ENCODE measurements around the gene TMEM9.

TMEM9 gene

DNA sequence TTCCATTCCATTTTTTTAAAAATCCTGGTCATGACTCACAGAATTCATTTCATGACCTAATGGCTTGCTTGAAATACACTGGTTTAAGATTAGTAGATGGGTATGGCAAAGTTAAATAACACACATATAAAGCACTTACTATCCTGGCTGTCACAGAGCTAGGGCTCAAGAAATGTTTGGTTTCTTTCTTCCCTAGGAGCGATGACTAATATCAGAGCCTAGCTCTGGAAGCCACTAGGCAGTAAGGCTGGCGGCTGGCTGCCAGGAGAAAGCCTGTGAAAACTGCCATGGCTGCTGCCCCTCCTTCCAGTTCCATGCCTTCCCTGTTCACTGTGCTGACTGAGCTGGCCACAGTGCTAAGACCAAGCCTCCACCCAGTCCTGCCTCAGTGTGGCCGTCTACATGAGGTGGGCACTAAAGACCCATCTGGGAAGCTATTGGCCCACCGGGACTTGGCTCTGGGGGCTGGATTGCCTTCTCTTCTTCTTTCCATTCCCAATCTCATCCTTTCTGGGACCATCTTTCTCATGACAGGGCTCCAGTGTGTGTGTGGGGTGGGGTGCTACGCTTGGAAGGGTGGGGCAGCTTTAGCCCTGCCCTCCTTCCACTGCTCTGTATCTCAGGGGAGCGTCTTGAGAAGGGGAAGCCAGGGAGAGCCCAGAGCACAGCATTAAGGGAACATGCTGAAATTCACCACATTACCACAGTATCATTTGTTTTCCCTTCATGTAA, 16.5 kb downstream of the TMEM9 start:
- H3K4me3 ChIP-seq (ENCODE audit: low read length) = no peak overlapping the region
- peak; percentile 89 for DNase-seq (ENCODE audit: low read depth)
- TF ChIP-seq, protein P1, sequence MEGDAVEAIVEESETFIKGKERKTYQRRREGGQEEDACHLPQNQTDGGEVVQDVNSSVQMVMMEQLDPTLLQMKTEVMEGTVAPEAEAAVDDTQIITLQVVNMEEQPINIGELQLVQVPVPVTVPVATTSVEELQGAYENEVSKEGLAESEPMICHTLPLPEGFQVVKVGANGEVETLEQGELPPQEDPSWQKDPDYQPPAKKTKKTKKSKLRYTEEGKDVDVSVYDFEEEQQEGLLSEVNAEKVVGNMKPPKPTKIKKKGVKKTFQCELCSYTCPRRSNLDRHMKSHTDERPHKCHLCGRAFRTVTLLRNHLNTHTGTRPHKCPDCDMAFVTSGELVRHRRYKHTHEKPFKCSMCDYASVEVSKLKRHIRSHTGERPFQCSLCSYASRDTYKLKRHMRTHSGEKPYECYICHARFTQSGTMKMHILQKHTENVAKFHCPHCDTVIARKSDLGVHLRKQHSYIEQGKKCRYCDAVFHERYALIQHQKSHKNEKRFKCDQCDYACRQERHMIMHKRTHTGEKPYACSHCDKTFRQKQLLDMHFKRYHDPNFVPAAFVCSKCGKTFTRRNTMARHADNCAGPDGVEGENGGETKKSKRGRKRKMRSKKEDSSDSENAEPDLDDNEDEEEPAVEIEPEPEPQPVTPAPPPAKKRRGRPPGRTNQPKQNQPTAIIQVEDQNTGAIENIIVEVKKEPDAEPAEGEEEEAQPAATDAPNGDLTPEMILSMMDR (conservative IDR thresholded peaks at IDR 0.05; ENCODE audit: low read length) = no peak

DNA sequence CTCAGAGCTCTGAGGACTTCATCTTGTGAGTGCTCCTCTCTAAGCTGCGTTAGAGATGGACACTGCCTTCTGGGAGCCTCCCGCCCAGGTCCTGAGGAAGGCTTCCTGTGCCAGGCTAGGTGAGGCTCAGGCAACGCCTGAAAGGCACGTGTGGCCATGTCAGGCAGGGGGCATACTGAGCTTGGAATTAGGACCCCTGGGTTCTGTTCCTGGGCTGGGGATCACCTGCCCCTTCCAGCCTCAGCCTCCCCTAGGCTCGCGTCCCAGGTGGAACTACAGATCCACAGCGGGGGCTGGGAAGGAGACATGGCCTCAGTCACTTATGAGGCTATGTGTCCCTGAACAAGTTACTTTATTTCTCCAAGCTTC, 17.3 kb downstream of the TMEM9 start:
- DNase-seq (ENCODE audit: low read depth) = no peak
- TF ChIP-seq, protein P1 (conservative IDR thresholded peaks at IDR 0.05; ENCODE audit: low read length) = no peak
- no peak overlapping the region for H3K4me3 ChIP-seq (ENCODE audit: low read length)

DNA sequence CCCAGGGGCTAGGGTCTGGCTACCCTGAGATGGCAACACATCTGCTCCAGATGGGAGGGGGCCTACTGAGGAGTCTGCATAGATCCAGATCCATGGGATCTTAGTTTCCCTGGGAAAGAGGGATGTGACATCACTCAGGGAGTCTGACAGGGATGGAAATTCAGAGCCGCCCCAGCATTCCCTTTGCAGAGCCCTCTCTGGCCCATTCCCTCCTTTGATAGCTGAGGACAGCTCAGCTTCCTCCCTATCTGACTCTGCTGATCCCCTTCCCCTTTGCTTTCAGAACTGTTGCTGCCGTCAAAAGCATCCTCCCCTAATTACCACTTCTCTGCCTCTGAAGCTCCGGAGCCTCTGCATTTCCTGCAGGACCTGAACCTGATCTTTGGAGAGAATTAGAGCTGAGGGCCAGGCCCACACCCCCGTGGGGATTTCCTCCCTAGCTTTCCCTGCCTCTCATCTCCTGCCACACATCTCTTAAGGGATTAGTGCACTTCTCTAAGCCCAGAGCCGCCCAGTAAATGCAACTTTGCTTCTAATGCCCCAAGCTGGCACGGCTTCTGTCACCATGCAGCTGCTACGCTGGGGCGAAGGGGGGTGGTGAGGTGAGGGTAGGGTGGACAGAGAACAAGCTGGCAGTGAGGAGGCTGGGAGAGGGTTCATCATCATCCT, 17.8 kb downstream of the TMEM9 start:
- H3K4me3 ChIP-seq (ENCODE audit: low read length) = no peak overlapping the region
- TF ChIP-seq, protein P1 (conservative IDR thresholded peaks at IDR 0.05; ENCODE audit: low read length) = no peak

DNA sequence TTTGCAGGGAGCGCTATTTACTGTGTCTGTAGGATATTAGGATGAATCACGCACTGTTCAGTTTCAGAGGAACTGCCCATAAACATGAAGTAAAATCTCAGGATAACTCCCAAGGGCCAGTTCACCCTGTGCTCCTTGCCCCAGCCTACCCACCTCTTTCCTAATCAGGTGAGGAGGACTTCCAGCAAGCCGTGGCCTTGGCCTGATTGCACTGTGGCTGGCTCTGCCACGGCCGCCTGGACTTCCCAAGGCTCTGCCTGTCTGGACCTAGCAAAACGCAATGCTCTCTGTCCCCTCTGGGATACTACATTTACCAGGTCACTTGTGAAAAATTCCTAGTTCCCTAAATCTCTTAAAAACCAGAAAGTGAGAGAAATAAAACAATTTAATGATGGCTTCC, 19.9 kb downstream of the TMEM9 start:
- DNase-seq (ENCODE audit: low read depth) = no peak
- H3K4me3 ChIP-seq (ENCODE audit: low read length) = no peak overlapping the region
- TF ChIP-seq, protein P1 (conservative IDR thresholded peaks at IDR 0.05; ENCODE audit: low read length) = no peak

More for the DNA sequence above, 17.8 kb downstream of the TMEM9 start:
- no peak for DNase-seq (ENCODE audit: low read depth)

DNA sequence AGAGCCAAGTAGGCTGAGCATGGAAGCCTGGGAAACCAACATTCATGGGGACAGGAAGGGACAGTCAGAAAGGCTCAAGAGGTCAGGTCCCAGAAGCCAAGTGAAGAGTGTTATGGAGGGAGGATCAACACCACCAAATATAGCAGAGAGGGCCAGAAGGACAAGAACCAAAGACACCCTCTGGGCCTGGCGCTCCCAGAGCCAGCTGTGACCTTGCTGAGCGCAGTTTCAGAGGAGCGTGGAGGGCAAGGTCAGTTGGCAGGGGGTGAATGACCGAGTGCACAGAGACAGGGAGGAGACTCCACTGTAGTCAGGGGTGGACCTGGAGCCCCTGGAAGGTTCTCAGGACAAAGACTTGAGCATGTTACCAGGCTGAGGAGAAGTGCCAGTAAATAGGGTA, 22.9 kb downstream of the TMEM9 start:
- no peak for DNase-seq (ENCODE audit: low read depth)
- no peak overlapping the region for H3K4me3 ChIP-seq (ENCODE audit: low read length)
- TF ChIP-seq, protein P1 (conservative IDR thresholded peaks at IDR 0.05; ENCODE audit: low read length) = no peak

DNA sequence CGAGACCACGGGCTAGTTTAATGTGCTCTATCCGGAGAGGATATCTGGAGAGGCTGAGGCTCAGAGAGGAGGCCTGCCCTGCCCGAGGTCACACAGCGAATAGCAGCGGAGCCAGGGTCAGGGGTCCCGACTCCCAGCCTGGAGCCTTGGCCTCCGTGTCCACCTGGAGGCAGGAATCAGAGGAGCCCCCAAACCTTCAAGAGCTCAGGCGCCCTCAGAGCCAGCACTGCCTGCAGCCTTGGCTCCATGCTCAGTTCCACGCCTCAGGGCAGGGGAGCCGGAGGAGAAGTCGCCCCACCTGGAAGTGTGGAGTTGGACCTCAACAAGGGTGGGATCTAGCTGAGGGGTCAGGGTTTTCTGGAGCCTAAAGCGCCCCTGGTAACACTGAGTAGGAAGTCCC, 25.3 kb downstream of the TMEM9 start:
- no peak for DNase-seq (ENCODE audit: low read depth)
- no peak overlapping the region for H3K4me3 ChIP-seq (ENCODE audit: low read length)
- TF ChIP-seq, protein P1 (conservative IDR thresholded peaks at IDR 0.05; ENCODE audit: low read length) = no peak

DNA sequence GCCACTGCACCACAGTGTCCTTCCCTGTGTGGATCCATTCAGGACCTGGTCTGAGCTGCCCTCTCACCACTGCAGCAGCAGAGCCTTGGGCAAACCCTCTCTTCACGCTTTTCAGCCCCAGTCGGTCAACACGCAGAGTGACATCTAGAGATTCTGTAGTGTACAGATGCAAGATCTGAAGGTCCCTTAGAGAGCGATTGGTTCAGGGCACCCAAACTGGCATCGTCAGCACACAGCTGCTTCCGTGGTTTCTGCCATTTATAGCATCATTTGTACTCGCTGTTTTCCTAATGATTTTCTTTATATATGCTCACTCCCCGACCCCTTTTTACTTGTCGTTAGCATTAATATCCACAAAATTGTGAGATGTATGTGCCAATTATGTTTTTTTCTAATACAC, 25.8 kb downstream of the TMEM9 start:
- TF ChIP-seq, protein P1 (conservative IDR thresholded peaks at IDR 0.05; ENCODE audit: low read length) = no peak
- no peak for DNase-seq (ENCODE audit: low read depth)
- H3K4me3 ChIP-seq (ENCODE audit: low read length) = no peak overlapping the region
